Osteoblast (primary cell): ENCODE results near the gene P3H2. TPM values are rescaled to one million over a fixed set of nuclear protein-coding genes. Genes with fewer than 3 reads are reported as not detected.

ENCODE experiments used
- DNase-seq: peaks from one replicate; pipeline ENCODE4 v3.0.0; 2011; ENCODE audit warnings: low spot score, mixed read lengths; ENCODE audit not compliant: insufficient read length; ENCODE audit errors: missing footprints
- H2AFZ ChIP-seq: 2 replicates; pipeline ENCODE4 v1.6.0; 2011; ENCODE audit warnings: mild to moderate bottlenecking, low read length
- H3K27ac ChIP-seq: 2 replicates; pipeline ENCODE4 v1.5.1; 2011; ENCODE audit warnings: mild to moderate bottlenecking, low read depth, low read length, moderate library complexity
- H3K27me3 ChIP-seq: 2 replicates; pipeline ENCODE4 v1.6.0; 2012; ENCODE audit warnings: mild to moderate bottlenecking, control low read depth, inconsistent platforms, low read length, moderate library complexity; ENCODE audit not compliant: insufficient read depth
- H3K36me3 ChIP-seq: 2 replicates; pipeline ENCODE4 v1.5.1; 2011; ENCODE audit warnings: mild to moderate bottlenecking, low read length, control low read depth, moderate library complexity; ENCODE audit not compliant: insufficient read depth
- H3K4me1 ChIP-seq: 2 replicates; pipeline ENCODE4 v1.5.1; 2011; ENCODE audit warnings: mild to moderate bottlenecking, low read length, control low read depth, moderate library complexity; ENCODE audit not compliant: insufficient read depth
- H3K4me2 ChIP-seq: 2 replicates; pipeline ENCODE4 v1.6.0; 2011; ENCODE audit warnings: mild to moderate bottlenecking, low read length; ENCODE audit not compliant: insufficient read depth
- H3K4me3 ChIP-seq: fragments of 200-600 bp; sonication (generic); 3 replicates; pipeline ENCODE4 v1.5.1; 2012; ENCODE audit warnings: mild to moderate bottlenecking, low read length, inconsistent platforms; ENCODE audit not compliant: insufficient read depth
- H3K79me2 ChIP-seq: 2 replicates; pipeline ENCODE4 v1.6.0; 2012; ENCODE audit warnings: mild to moderate bottlenecking, low read length, control low read depth, inconsistent platforms; ENCODE audit not compliant: insufficient read depth
- H3K9me3 ChIP-seq: 2 replicates; pipeline ENCODE4 v1.5.1; 2011; ENCODE audit warnings: low read depth, low read length, control low read depth
- H4K20me1 ChIP-seq: 2 replicates; pipeline ENCODE4 v1.6.0; 2012; ENCODE audit warnings: mild to moderate bottlenecking, low read length, control low read depth; ENCODE audit not compliant: insufficient read depth
- CTCF ChIP-seq: IDR thresholded peaks from 2 replicates; pipeline ENCODE4 v1.5.1; 2011; ENCODE audit warnings: mild to moderate bottlenecking, low read depth, low read length, moderate library complexity; ENCODE audit errors: extremely low read depth
- total RNA-seq: library from RNA; depleted of rRNA; stranded (reverse); fragments of >200 nt; gene quantifications from 2 replicates; pipeline ENCODE4 v1.2.3, GENCODE V29; 2012

Gene P3H2
- total RNA-seq, 1 donor = 13.4 TPM

DNA sequence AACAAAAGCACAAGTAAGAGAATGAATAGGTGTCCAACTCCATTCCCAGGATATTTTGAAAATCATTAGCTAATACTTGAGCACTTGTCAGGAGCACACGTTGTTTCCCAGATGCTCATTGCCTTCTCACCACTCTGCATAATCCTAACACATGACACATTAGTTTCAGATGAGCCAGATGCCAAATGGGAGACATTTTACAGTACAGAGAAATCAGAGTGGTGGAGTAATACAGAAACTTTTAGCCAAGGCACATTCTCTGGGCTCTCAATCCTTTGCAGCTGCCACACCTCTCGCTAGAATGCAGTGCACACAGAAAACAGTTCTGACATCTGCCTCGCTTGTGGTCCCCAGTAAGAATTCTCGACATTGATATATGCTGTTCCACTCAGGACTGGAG, 76.6 kb downstream of the P3H2 start:
- DNase-seq = no peak
- no peaks in the 10 kb centered on the region for H3K36me3 ChIP-seq
- no peaks in the 10 kb centered on the region for H3K27me3 ChIP-seq
- no peak overlapping the region for H3K27ac ChIP-seq
- TF ChIP-seq CTCF = no peak
- no peak overlapping the region for H2AFZ ChIP-seq
- no peaks in the 10 kb centered on the region for H3K9me3 ChIP-seq
- no peaks in the 10 kb centered on the region for H3K79me2 ChIP-seq
- no peaks in the 10 kb centered on the region for H4K20me1 ChIP-seq
- H3K4me2 ChIP-seq = no peak overlapping the region
- no peak overlapping the region for H3K4me3 ChIP-seq
- H3K4me1 ChIP-seq = peaks cover 10% of the 10 kb centered on the region

DNA sequence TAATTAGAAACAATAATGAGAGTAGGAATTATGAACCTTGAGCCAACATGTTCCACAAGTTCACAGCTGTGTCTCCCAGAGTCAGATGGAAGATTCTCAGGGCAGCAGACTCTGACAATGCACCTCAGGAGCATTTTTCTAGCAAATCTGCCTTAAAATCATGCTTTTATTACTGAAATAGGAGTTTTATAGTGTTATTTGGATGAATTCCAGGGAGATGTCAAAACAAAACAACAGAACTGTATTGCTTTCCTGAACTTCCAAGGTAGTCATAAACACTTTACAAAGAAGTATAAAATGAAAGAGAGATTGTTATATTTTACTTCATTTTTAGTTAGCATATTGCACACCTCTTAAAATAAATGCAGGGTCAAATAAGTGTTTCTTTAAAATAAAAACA, 77.0 kb downstream of the P3H2 start:
- Histone ChIP-seq H3K27ac (no peak overlapping the region), H3K27me3 (no peaks in the 10 kb centered on the region), H3K4me2 (no peak overlapping the region), H4K20me1 (no peaks in the 10 kb centered on the region), H3K9me3 (no peaks in the 10 kb centered on the region), H3K4me3 (no peak overlapping the region), H3K4me1 (peaks cover 7% of the 10 kb centered on the region), H3K36me3 (no peaks in the 10 kb centered on the region), H3K79me2 (no peaks in the 10 kb centered on the region), H2AFZ (no peak overlapping the region)
- no peak for DNase-seq
- TF ChIP-seq CTCF = no peak

GRCh38 chr3:190042558-190042957, 78.1 kb downstream of the P3H2 start:
- Histone ChIP-seq H4K20me1 (no peaks in the 10 kb centered on the region), H3K79me2 (no peaks in the 10 kb centered on the region), H3K4me2 (no peak overlapping the region), H3K4me1 (peaks cover 9% of the 10 kb centered on the region), H3K4me3 (no peak overlapping the region), H3K36me3 (no peaks in the 10 kb centered on the region), H2AFZ (no peak overlapping the region), H3K9me3 (no peaks in the 10 kb centered on the region), H3K27me3 (no peaks in the 10 kb centered on the region), H3K27ac (no peak overlapping the region)
- TF ChIP-seq CTCF = no peak
- no peak for DNase-seq

- no peak for DNase-seq
- Histone ChIP-seq H3K9me3 (no peaks in the 10 kb centered on the region), H3K27me3 (no peaks in the 10 kb centered on the region), H3K4me1 (peaks cover 11% of the 10 kb centered on the region), H3K27ac (no peak overlapping the region), H4K20me1 (no peaks in the 10 kb centered on the region), H3K79me2 (no peaks in the 10 kb centered on the region), H2AFZ (no peak overlapping the region), H3K4me3 (no peak overlapping the region), H3K4me2 (no peak overlapping the region), H3K36me3 (no peaks in the 10 kb centered on the region)
- no peak for TF ChIP-seq CTCF
These were observed 79.2 kb downstream of the P3H2 start for GRCh38 chr3:190041333-190042041.
